Uterus (tissue), 2 donors: ENCODE measurements around the gene RBFOX2.

Experiments used
- CTCF ChIP-seq, 4 experiments: fragments of 200-600 bp in 2 of 4; fragments of 450-650 bp in 2 of 4; sonication (generic) in 2 of 4; IDR thresholded peaks; one replicate each; pipeline ENCODE4 v1.5.1; 2016 to 2019; ENCODE audit warnings: antibody characterized with exemption in 4 of 4, mild to moderate bottlenecking in 2 of 4, moderate library complexity in 1 of 4
- POLR2A ChIP-seq, 2 donors: fragments of 450-650 bp; IDR thresholded peaks; one replicate each; pipeline ENCODE4 v1.6.1; 2016; ENCODE audit warnings: antibody characterized with exemption in 2 of 2, mild to moderate bottlenecking in 1 of 2, moderate library complexity in 1 of 2

GRCh38 chr22:35795476-35795875 is 233.1 kb downstream of the RBFOX2 start:
- no peak for TF ChIP-seq CTCF (IDR thresholded peaks at IDR 0.05)
- TF ChIP-seq POLR2A (IDR thresholded peaks at IDR 0.05), result no peak
